ENCODE measurements around the gene FSD1.

Gene FSD1

DNA sequence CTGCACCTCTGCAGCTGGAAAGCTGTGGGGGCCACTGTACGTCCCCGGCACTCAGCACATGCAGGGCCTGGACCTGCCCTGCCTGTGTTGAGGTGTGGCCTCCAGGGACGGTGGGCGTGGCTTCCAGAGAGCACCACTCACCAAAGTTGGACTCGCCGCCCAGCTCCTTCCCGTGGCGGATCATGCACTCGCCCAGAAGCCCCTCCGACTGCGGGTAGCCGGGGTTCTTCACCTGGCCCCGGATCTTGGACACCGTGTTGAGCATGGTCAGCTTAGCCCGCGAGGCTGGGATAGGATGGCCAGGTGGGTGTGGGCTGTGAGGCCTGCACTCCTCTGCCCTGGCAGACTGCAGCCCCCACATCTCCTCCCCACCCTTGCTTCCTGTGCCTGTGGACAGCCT is 60.9 kb downstream of the FSD1 start:
- no peak for DNase-seq (ENCODE audit: low spot score)

- DNase-seq (ENCODE audit: low spot score) = no peak
Measured at GRCh38 chr19:4365791-4366665, 61.6 kb downstream of the FSD1 start.

- no peak for DNase-seq (ENCODE audit: low spot score)
Measured at GRCh38 chr19:4366666-4367335, 62.4 kb downstream of the FSD1 start.

DNA sequence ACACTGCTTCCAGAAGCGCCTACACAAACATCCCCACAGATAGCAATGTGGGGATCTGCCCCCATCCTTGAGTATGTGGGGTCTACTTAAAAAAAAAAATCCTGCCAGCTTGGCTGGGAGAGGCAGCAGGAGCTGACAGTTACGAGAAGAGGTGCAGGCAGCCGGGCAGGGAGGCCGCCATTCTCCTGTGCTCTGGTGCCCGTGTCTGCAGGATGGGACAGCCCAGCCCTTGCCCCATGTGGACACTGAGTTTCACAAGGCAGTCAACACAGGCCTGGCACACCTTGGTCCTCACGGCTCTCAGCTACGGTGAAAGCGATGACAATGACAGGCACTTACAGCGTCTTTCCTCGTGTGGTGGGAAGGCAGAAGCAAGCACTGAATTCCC is 62.9 kb downstream of the FSD1 start:
- no peak for DNase-seq (ENCODE audit: low spot score)

GRCh38 chr19:4367781-4368127 is 63.4 kb downstream of the FSD1 start:
- DNase-seq (ENCODE audit: low spot score) = no peak

GRCh38 chr19:4368128-4368820 is 63.9 kb downstream of the FSD1 start:
- no peak for DNase-seq (ENCODE audit: low spot score)

- DNase-seq (ENCODE audit: low spot score) = no peak
Measured at GRCh38 chr19:4369109-4369887, 64.9 kb downstream of the FSD1 start.

- no peak for DNase-seq (ENCODE audit: low spot score)
Measured at GRCh38 chr19:4369888-4370260, 65.5 kb downstream of the FSD1 start.

- DNase-seq (ENCODE audit: low spot score) = no peak
Measured at GRCh38 chr19:4370418-4371041, 66.1 kb downstream of the FSD1 start.

DNA sequence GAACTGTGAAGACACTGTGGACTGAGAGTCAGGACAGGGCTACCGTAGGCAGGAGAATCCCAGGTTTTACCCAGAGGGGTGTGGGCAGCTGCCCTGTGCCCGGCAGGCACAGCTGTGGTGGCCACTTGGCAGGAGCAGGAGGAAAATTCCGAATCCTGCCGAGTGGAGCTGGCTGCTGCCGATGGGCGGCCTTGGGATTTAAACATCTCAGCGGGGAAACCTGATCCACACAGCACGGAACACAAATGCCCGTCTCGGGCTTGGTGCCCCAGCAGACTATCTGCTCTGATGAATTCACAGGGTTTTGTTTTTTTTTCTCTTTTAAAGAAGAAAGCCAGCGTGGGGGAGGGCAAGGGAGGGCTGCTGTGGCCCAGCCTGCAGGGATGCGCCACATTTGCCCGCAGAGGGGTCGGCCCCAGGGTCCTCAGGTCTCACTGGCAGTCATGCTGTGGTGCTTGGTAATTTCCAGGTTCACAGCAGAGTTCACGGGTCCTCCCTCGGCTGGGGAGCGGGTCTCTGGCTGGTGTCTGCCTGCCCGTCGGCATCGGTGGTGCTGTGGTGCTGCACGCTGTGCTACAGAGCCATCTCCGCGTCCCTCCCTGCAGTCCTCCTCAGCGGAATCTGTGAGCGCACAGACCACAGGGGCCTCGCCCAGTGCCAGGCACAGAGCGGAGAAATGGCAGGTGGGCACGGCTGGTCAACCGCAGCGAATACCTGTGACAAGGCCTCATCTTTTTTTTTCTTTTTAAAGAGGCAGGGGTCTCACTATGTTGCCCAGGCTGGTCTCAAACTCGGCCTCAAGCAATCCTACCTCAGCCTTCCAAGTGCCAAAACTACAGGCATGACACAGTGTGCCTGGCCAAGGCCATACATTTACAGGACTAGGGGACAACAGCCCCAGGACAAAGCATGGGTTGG is 67.1 kb downstream of the FSD1 start:
- DNase-seq (ENCODE audit: low spot score) = no peak

- DNase-seq (ENCODE audit: low spot score) = no peak
Measured at GRCh38 chr19:4372165-4373012, 68.0 kb downstream of the FSD1 start.

DNA sequence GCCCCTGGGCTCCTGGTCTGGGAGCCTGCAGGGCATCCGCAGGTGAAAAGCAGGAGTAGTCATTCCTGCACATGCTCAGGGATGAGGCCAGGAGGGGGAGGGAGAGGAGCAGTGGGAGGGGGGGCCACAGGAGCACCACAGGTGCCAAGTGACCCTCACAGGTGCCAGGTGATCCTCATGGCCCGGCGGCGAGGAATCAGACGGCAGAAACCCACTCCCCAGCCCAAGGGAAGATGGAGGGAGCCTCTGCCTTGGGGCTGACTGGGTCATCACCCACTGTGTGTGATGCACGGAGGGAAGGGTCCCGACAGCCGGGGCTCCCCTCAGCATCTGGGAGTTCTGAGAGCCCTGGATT is 68.6 kb downstream of the FSD1 start:
- DNase-seq (ENCODE audit: low spot score) = no peak

Data from putamen (tissue), 1 donor.